ENCODE measurements around the gene PRR19.
"Not testable (repeated sequence)": the region's sequence is repeated elsewhere in the genome, so short reads cannot be mapped to it uniquely, and the experiment has no call there.

The PRR19 gene

DNA sequence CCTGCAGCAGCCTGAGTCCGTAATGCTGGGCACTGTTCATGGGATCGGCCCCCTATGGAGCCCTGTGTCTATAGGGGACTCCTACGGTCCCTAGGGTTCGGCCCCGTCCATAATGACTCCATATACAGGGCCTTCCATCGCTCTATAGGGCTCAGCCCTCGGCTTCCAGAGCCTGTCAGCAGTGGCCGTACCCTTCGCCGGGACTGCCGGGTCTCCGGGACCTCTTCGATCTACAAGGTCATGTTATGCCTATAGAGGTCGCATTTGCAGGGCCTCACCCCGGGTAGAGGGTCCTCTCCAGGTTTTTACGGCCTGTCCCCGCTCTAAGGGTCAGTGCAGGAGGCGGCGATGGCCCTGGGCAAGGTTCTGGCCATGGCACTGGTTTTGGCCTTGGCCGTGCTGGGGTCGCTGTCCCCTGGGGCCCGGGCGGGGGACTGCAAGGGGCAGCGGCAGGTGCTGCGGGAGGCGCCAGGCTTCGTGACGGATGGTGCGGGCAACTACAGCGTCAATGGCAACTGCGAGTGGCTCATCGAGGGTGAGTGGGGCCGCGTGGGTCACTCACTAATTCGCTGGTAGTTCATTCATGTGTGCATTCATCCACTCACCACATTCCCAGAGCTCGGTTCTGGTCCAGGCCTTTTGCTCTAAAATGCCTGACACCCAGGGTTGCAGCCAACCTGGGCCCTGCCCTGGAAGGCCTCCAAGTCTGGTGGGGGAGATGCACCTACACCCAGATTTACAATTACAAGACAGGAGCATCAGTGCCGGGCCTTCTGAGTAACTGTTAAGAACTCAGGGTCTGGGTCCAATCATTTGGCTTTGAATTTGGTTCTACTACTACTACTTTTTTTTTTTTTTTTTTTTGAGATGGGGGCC lies 24.2 kb downstream of the PRR19 start:
- DNase-seq (ENCODE audit: low read depth in 2 of 2): no peak

DNA sequence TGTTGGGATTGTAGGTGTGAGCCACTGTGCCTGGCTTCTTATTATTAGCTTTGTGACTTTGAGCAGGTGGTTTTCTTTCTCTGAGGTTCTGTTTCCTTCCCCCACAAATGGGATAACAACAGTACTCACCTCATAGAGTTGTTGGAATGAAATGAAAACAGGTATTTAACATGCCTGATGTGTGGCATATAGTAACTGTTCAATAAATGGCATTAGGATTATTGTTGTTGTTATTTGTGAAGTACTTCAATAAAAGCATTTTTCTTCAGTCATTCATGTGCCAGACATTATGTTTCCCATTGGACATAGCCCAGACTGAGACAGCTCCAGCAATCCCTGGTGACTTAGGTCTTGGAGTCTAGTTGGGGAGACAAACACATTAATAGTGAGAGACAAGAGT lies 25.0 kb downstream of the PRR19 start:
- DNase-seq (ENCODE audit: low read depth in 2 of 2): no peak

DNA sequence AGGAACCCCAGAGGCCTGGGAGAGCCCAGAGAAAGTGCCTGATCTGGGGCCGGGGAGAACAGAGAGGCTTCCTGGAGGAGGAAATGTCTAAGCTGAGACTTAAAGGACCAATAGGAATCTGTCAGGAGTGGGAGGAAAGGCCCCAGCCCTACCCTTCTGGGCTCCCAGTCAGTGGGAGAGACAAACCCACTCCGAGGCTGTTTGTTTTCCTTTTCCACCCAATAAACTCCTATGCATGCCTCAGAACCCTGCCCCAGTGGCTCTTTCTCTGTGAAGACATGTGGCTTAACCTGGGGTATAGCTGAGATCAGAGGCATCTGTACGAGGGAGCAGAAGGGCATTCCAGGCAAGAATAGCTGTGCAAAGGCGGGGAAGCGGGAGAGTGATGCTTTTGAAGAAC lies 25.4 kb downstream of the PRR19 start:
- DNase-seq (ENCODE audit: low read depth in 2 of 2): no peak

DNA sequence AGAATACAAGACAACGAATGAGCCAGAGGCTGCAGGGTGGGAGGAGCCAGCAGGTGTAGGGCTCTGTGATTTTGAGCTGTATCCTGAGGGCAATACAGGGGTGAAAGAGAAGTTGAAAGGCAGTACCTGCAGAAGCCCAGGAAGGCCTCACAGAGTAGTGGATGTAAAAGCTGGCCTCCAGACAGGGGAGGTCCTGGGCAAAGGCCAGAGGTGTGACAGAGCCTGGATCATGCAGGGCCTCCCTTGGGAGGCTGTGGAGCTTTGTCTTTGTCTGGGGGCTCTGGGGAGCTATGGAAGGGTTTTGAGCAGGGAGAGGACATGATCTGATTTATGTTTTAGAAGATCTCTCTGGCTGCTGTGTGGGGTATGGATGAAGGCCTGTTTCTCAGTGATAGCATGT lies 26.2 kb downstream of the PRR19 start:
- DNase-seq (ENCODE audit: low read depth in 2 of 2): no peak

DNA sequence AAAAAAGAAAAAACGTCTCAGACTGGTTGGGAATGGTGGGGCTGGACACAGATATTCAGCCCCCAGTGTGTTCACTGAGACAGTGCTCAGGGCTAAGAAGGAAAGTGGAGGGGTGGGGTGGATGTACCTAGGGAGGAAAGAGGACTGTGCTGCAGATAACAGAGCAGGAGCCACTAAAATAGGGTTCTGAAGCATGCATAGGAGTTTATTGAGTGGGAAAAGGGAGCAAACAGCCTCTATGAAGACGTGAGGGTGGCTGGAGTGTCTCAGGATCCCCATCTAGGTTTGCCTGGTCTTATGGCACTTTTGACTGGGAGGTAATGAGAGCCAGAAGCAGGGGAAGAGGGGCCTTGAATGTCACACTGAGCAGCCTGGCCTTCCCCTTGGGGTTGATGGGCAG lies 26.9 kb downstream of the PRR19 start:
- DNase-seq (ENCODE audit: low read depth in 2 of 2): no peak

DNA sequence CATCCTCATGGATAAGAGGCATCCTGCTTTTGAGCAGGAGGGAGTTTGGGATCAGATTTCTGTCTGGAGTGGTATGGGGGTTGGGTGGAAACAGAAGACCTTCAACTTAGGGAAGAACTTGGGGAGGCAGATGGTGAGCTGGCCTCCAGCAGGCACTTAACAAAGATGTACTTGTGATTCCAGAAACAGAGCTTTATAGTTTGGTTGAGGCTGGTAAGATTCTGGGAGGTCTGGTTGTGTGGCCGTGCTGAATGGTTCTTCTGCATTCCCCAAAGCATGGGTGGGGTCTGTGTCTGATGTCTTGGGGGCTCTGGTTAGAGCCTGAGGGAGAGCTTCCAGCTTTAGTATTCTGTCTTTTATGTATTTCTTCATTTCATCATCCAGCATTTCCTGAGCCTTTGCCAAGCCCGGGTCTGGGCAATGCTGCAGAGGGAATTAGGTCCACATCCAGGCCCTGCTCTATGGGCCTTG lies 28.3 kb downstream of the PRR19 start:
- DNase-seq (ENCODE audit: low read depth in 2 of 2): no peak

DNA sequence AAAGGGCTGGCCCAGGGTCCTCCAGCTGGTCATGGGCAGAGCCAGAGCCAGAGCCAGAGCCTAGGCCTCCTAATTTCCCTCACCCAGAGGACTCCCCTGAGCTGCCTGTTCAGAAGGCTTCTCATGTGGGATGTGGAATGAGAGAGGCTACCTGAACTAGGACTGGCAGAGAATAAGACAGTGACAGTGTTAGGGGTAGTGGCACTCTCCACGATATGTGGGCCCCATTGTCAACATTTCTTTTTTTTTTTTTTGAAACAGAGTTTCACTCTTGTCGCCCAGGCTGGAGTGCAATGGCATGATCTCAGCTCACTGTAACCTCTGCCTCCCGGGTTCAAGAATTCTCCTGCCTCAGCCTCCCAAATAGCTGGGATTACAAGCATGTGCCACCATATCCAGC lies 29.4 kb downstream of the PRR19 start:
- DNase-seq (ENCODE audit: low read depth in 2 of 2): not testable (repeated sequence)

DNA sequence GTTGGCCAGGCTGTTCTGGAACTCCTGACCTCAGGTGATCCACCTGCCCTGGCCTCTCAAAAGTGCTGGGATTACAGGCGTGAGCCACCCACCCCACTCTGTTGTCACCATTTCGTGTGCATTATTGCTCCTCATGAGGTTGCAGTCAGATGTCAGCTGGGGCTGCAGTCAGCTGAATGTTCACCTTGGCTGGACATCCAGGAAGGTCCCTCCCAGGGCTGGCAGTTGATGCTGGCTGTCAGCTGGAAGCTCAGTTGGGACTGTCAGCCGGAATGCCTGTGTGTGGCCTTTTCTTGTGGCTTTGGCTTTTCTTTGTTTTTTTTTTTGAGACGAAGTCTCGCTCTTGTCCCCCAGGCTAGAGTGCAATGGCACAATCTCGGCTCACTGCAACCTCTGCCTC lies 30.1 kb downstream of the PRR19 start:
- DNase-seq (ENCODE audit: low read depth in 2 of 2): no peak

DNA sequence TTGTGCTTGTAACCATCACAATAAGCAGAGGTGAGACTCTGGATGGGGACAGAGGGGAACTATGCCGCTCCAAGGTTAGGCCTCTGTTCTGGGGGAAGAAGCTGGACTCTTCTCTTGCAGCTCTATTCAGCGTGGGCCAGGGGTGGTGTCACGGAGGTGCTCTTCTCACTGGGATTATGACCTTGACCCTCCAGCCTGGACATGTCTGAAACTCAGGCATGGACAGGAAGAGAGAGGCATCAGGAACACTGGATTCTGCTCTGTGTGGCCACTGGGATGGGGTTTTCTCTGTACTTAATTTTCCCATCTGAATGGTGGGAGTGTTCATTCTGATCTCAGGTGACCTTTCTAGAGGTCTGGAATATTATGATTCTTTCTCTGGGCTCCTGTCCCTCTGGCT lies 31.1 kb downstream of the PRR19 start:
- DNase-seq (ENCODE audit: low read depth in 2 of 2): no peak

DNA sequence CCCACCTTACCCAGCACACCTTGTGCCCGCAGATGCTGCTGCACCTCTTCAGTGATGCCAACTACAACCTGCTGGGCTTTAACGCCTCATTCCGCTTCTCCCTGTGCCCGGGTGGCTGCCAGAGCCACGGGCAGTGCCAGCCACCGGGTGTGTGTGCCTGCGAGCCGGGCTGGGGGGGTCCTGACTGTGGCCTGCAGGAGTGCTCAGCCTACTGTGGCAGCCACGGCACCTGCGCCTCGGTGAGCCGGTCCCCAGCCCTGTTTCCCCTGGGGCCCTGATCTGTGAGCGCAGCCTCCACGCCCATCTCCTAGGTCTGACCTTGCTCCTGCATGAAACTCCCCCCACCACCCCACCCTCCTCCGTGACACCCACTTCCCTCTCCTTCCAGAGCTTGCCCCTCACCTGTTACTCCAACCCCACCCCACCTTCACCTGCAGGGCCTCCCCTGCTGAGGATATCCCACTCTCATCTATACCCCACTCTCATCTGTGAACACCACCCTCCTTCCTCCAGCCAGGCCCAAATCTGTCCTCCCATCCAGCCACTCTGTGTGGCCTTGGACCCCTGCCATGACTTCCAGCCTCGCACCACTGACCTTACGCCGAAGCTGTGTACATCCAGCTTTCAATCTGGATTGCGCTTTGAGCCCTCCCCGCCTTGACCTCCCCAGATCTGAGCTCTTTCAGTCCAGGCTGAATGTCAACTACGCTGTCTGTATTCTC lies 32.2 kb downstream of the PRR19 start:
- no peak for DNase-seq (ENCODE audit: low read depth in 2 of 2)

DNA sequence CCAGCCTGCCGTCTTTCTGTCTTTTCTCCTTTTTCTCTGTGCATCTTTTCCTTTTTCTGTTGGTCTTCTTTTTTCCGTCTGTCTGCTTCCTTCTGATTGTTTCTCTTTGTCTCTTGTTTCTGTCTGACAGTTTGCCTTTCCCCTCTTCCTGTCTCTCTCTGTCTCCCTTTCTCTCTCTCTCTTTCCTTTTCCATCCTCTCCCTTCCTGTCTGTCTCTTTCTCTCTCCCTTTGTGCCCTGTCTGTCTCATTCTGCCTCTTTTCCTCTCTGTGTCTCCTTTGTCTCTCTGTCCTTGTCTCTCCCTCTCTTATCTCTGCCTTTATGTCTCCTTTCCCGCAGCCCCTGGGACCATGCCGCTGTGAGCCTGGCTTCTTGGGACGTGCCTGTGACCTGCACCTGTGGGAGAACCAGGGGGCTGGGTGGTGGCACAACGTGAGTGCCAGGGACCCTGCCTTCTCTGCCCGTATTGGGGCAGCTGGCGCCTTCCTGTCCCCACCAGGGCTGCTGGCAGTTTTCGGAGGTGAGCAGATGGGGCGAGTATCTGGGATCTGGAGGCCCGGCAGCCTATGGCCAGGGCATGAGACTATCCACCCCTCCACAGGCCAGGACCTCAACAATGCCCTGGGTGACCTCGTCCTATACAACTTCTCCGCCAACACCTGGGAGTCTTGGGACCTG lies 32.9 kb downstream of the PRR19 start:
- DNase-seq (ENCODE audit: low read depth in 2 of 2): no peak

DNA sequence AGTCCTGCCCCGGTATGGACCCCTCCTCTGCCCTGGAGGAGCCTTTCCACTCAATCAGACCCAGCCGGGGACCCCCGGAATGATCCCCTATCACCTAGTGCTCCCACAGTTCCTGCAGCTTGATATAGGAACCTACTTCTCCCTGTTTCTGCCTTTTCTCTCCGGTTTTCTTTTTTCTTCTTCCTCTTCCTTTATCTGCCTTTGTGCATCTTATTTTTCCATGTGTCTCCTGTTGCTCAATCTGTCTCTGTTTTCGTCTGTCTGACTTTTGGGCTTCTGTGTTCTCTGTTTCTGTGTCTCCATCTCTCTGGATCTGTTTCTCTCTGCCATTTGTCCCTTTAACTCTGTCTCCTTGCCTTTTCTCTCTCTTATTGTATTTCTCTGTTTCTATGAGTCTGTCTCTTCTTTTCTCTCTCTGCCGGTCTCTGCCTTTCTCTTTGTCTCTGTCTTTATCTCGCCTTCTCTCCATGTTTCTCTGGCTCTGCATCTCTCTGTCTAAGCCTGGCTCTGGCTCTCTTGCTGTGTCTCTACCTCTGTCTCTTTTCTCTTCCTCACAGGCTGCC lies 33.5 kb downstream of the PRR19 start:
- no peak for DNase-seq (ENCODE audit: low read depth in 2 of 2)

DNA sequence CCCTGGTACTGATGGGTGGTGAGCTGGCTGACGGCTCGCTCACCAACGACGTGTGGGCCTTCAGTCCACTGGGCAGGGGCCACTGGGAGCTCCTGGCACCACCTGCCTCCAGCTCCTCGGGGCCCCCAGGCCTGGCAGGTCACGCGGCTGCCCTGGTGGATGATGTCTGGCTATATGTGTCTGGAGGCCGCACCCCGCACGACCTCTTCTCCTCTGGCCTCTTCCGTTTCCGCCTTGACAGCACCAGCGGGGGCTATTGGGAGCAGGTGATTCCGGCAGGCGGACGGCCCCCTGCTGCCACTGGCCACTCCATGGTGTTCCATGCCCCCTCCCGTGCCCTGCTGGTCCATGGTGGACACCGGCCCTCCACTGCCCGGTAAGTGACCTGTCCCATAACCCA lies 34.0 kb downstream of the PRR19 start:
- no peak for DNase-seq (ENCODE audit: low read depth in 2 of 2)

DNA sequence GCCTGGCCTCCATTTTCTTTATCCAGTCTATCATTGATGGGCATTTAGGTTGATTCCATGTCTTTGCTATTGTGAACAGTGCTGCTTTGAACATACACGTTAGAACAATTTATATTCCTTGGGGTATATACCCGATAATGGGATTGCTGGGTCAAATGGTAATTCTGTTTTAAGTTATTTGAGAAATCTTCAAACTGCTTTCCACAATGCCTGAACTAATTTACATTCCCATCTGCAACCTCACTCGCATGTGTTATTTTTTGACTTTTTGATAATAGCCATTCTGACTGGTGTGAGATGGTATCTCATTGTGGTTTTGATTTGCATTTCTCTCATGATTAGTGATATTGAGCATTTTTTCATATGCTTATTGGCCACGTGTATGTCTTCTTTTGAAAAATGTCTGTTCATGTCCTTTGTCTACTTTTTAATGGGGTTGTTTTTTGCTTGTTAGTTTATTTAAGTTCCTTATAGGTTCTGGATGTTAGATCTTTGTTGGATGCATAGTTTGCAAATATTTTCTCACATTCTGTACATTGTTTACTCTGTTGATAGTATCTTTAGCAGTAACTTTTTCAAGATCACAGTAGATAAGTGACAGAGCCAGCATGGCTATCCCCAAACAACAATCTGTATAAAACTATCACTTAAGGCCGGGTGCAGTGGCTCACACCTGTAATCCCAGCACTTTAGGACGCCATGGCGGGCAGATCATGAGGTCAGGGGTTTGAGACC lies 37.4 kb downstream of the PRR19 start:
- not testable (repeated sequence) for DNase-seq (ENCODE audit: low read depth in 2 of 2)

DNA sequence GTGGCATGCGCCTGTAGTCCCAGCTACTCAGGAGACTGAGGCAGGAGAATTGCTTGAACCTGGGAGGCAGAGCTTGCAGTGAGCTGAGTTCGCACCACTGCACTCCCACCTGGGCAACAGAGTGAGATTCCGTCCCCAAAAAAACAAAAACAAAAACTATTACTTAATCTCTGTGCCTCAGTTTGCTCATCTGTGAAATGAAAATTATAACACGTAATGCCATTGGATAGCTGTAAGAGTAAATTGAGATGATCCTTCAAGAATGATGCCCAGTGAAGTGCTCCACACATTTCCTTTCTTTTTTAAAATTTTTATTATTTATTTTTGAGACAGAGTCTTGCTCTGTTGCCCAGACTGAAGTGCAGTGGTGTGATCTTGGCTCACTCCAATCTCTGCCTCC lies 38.0 kb downstream of the PRR19 start:
- DNase-seq (ENCODE audit: low read depth in 2 of 2): not testable (repeated sequence)

DNA sequence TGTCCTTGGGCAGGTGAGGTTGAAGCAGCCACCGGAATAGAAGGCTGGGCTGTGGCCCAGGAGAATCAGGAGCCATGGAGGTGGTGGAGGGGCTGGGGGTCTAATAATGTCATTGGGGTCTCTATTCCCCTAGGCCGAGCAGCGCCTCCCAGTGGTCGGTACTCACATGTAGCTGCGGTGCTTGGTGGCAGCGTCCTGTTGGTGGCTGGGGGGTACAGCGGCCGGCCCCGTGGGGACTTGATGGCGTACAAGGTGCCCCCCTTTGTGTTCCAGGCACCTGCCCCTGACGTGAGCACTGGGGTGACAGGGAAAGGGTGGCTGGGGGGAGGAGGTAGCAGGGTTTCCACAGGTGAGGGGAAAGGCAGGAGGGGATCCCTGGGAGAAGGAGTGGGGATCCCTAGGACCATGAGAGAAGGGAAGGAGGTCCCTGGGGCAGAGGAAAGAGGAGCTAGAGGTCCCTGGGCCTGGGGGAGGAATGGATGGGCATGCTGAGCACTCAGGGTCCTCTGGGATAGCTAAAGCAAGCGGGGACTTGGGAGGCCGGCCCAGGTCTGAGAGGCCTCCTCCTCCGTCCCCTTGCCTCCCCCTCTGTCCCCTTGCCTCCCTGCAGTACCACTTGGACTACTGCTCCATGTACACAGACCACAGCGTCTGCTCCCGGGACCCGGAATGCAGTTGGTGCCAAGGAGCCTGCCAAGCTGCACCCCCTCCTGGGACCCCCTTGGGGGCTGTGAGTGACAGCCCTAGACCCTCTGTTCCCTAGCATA lies 41.6 kb downstream of the PRR19 start:
- no peak for DNase-seq (ENCODE audit: low read depth in 2 of 2)

DNA sequence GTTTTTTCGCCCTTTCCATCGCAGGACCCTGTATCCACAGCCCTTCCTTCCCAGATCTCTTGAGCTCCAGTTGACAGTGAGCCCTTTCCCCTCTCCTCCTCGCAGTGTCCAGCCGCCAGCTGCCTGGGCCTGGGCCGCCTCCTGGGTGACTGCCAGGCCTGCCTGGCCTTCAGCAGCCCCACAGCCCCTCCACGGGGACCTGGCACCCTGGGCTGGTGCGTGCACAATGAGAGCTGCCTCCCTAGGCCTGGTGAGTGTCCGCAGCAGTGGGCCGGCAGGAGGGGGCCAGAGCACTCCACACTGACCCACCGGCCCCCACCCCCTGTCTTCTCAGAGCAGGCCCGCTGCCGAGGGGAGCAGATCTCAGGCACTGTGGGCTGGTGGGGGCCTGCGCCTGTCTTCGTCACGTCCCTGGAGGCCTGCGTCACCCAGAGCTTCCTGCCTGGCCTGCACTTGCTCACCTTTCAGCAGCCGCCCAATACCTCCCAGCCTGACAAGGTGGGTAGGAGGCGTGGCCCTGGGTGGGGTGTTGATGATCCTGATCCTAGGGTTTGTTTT lies 42.5 kb downstream of the PRR19 start:
- DNase-seq (ENCODE audit: low read depth in 2 of 2): no peak

DNA sequence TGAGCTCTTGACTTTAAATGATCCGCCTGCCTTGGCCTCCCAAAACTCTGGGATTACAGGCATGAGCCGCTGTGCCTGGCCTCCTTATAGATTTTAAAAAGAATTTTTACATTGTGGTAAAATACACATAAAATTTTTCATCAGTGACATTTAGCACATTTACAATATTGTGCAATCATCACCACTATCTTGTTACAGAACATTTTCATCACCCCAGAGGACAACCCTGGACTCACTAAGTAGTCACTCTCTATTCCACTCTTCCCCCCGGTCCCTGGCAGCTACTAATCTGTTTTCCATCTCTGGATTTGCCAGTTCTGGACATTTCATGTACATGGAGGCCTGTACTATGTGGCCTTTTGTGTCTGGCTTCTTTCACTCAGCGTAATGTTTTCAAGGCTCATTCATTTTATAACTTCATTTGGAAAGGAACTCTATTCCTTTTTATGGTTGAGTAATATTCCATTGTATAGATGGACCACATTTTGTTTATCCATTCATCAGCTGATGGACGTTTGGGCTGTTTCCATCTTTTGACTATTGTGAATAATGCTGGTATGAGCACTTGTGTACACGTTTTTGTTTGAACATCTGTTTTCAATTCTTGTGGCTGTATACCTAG lies 43.4 kb downstream of the PRR19 start:
- no peak for DNase-seq (ENCODE audit: low read depth in 2 of 2)

DNA sequence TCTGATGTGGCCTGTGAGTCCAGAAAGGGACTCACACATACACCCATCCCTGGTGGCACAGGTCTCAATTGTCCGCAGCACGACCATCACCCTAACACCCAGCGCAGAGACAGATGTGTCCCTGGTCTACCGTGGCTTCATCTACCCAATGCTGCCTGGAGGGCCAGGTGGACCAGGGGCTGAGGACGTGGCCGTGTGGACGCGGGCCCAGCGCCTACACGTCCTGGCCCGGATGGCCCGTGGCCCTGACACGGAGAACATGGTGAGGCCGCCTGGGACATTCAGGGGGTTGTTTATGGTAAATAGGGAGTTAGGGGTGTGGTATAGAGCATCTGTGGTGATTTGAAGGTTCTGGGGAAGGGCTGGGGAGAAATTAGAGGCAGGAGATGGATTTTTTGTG lies 46.3 kb downstream of the PRR19 start:
- no peak for DNase-seq (ENCODE audit: low read depth in 2 of 2)

Data from stimulated activated CD4-positive, alpha-beta T cell treated with anti-CD3 and anti-CD28 coated beads, Interleukin-15, amount 100 ng/mL, for 48 hours (primary cell).